Heart left ventricle (tissue), 16 donors: ENCODE measurements around the gene PTPRD. TPM values are rescaled to one million over a fixed set of nuclear protein-coding genes. Genes with fewer than 3 reads are reported as not detected.

ENCODE experiments used
- ATAC-seq, 4 donors: fragments of 200-7000 bp; cut with Tn5 transposase; one replicate each; pipeline ENCODE4 v1.9.1; 2020 to 2022; ENCODE audit warnings: moderate library complexity in 4 of 4, mild to moderate bottlenecking in 3 of 4, moderate number of reproducible peaks in 1 of 4
- DNase-seq, 5 donors: peaks; one replicate each; pipeline ENCODE4 v3.0.0-alpha.2; 2020
- H3K27ac ChIP-seq, 12 donors: fragments of 200-600 bp; sonication (generic) in 4 of 12; one replicate each; pipeline versions ENCODE4 v1.5.0 to v1.8.0; 2016 to 2022; ENCODE audit warnings: mild to moderate bottlenecking in 2 of 12
- H3K27me3 ChIP-seq, 9 donors: fragments of 200-600 bp; sonication (generic) in 2 of 9; one replicate each; pipeline versions ENCODE4 v1.5.1 to v1.8.0; 2016 to 2022; ENCODE audit warnings: mild to moderate bottlenecking in 3 of 9
- H3K36me3 ChIP-seq, 9 donors: fragments of 200-600 bp; sonication (generic) in 2 of 9; one replicate each; pipeline versions ENCODE4 v1.5.0 to v1.8.0; 2018 to 2022; ENCODE audit warnings: mild to moderate bottlenecking in 2 of 9
- H3K4me1 ChIP-seq, 12 donors: fragments of 200-600 bp; sonication (generic) in 4 of 12; one replicate each; pipeline versions ENCODE4 v1.5.0 to v1.8.0; 2016 to 2022; ENCODE audit warnings: mild to moderate bottlenecking in 3 of 12
- H3K4me3 ChIP-seq, 12 donors: fragments of 200-600 bp; sonication (generic) in 4 of 12; one replicate each; pipeline versions ENCODE4 v1.5.0 to v1.8.0; 2017 to 2022; ENCODE audit warnings: mild to moderate bottlenecking in 9 of 12, moderate library complexity in 4 of 12
- H3K9me3 ChIP-seq, 12 donors: fragments of 200-600 bp; sonication (generic) in 4 of 12; one replicate each; pipeline versions ENCODE4 v1.5.0 to v1.8.0; 2016 to 2022; ENCODE audit warnings: mild to moderate bottlenecking in 1 of 12
- POLR2A ChIP-seq, 2 donors: fragments of 450-650 bp; IDR thresholded peaks; one replicate each; pipeline ENCODE4 v1.6.1; 2017; ENCODE audit warnings: antibody characterized with exemption in 2 of 2, mild to moderate bottlenecking in 2 of 2, moderate library complexity in 2 of 2
- WGBS, 4 donors: extraction: QIAGEN DNeasy Blood & Tissue Kit in 2 of 4; methylation state at CpG; one replicate each; pipeline versions ENCODE4 v1.1.5 to v1.1.7; 2013 to 2018; 5-methylcytosine and 5-hydroxymethylcytosine counted together
- intact Hi-C, 10 donors: fragments of 100-400 bp; cut with DNase I; formaldehyde crosslinking; loops; one replicate each; pipeline versions ENCODE4 v1.11.1 to v1.14.2; 2022
- polyA plus RNA-seq, 2 donors: library from polyadenylated mRNA; stranded (reverse); fragments of 200-250 nt; gene quantifications; one replicate each; pipeline ENCODE4 v1.2.3, GENCODE V29; 2013
- total RNA-seq, 9 donors: library from RNA; depleted of rRNA in 2 of 9; stranded (reverse); fragments of >200 nt in 2 of 9; fragmentation: NEBNext Ultra II Directional in 3 of 9; extraction: Animal tissue kit (Norgen Biotek cat#: 25700) in 3 of 9; gene quantifications; one replicate each; pipeline versions ENCODE4 v1.1.0 to v1.2.4, GENCODE V29; 2016 to 2023
- TF ChIP-seq, protein P1 (sequence below), 12 donors: fragments of 200-600 bp; sonication (generic) in 4 of 12; IDR thresholded peaks; one replicate each; pipeline versions ENCODE4 v1.5.0 to v1.8.0; 2018 to 2022; ENCODE audit warnings: antibody characterized with exemption in 12 of 12, mild to moderate bottlenecking in 5 of 12
- donor health status: ischemic (EF 13 %, LVEDD 7.1; RV severe dilation, severe dysfunction).
- donor health status: healthy with polysubstance abuse.
- donor health status: DM: no; HTN: yes; CAD: no.
- donor health status: DM: no; HTN: no; CAD: no.
- donor health status: ischemic (EF 25% LVEDD 6.9; RV normal size, moderate dysfunction).
- donor health status: ischemic (EF 25% LVEDD 5.7; RV mildly dilated, moderate dysfunction).
- donor health status: healthy.
- donor health status: DM: yes; HTN: yes; CAD: no.
- donor health status: ischemic (EF 35%, LVEDD 5.7; RV mildly dilated, moderate dysfunction).
- donor health status: nonischemic (EF 11% LVEDD 7.7; RV severe dilation, severe dysfunction).
- donor health status: DM: yes; HTN: yes; CAD: no.
- donor health status: PGD.
- donor health status: ischemic (EF 29% LVEDD 5.4; RV normal size, mild dysfunction).
- donor health status: nonischemic (EF 23%, LVEDD 6.1; RV moderate dilation, normal function).

The PTPRD gene
- total and polyA plus RNA-seq, 11 donors, result 1.4 to 25.3 (median 15.1) TPM

GRCh38 chr9:8769153-8769552 lies 1843.6 kb downstream of the PTPRD start:
- H3K4me1 ChIP-seq, result no peaks in the 10 kb centered on the region
- H3K27ac ChIP-seq, result no peak overlapping the region
- intact Hi-C loops, result no loop called here
- H3K36me3 ChIP-seq, result no peaks in the 10 kb centered on the region
- H3K9me3 ChIP-seq, result no peaks in the 10 kb centered on the region
- TF ChIP-seq POLR2A (IDR thresholded peaks at IDR 0.05), result no peak
- TF ChIP-seq, protein P1, sequence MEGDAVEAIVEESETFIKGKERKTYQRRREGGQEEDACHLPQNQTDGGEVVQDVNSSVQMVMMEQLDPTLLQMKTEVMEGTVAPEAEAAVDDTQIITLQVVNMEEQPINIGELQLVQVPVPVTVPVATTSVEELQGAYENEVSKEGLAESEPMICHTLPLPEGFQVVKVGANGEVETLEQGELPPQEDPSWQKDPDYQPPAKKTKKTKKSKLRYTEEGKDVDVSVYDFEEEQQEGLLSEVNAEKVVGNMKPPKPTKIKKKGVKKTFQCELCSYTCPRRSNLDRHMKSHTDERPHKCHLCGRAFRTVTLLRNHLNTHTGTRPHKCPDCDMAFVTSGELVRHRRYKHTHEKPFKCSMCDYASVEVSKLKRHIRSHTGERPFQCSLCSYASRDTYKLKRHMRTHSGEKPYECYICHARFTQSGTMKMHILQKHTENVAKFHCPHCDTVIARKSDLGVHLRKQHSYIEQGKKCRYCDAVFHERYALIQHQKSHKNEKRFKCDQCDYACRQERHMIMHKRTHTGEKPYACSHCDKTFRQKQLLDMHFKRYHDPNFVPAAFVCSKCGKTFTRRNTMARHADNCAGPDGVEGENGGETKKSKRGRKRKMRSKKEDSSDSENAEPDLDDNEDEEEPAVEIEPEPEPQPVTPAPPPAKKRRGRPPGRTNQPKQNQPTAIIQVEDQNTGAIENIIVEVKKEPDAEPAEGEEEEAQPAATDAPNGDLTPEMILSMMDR (IDR thresholded peaks at IDR 0.05), result no peak
- ATAC-seq (no peak), DNase-seq (no peak)
- no peak overlapping the region for H3K4me3 ChIP-seq
- no peaks in the 10 kb centered on the region for H3K27me3 ChIP-seq
- 79 to 89% (median 81%) methylated on average over 4 of the region's 4 CpGs for WGBS, 4 donors

GRCh38 chr9:8766096-8766495 lies 1846.7 kb downstream of the PTPRD start:
- WGBS, 4 donors, result 67 to 84% (median 75%) methylated on average over 3 of the region's 3 CpGs
- DNase-seq, result no peak
- ATAC-seq, result no peak

DNA sequence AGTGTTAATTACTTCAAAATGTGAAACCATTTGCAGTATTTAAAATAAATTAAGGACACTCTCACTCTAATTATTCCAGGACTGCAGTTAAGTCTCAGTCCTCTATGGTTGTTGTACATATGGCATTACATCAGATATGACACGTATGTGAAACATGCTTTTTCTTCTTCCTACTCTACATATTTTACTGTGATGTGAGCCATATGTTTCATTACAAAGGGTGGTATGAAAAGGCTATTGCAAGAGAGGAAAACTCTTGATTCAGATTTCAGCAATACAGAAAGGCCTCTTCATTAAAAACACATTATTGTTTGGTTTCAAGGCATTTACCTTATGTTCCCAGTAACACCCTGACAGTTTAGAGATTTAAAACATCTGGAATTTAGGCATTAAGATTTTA lies 1848.8 kb downstream of the PTPRD start:
- Histone ChIP-seq H3K4me1 (no peaks in the 10 kb centered on the region), H3K4me3 (no peak overlapping the region), H3K9me3 (peaks cover 0 to 1% (median 0%) of the 10 kb centered on the region in 12 donors), H3K27me3 (no peaks in the 10 kb centered on the region), H3K27ac (no peak overlapping the region), H3K36me3 (no peaks in the 10 kb centered on the region)
- intact Hi-C loops, result no loop called here
- ATAC-seq (no peak), DNase-seq (no peak)
- TF ChIP-seq, protein P1 (IDR thresholded peaks at IDR 0.05), result no peak
- TF ChIP-seq POLR2A (IDR thresholded peaks at IDR 0.05), result no peak
- WGBS, 4 donors, result 76 to 91% (median 79%) methylated on average over 1 of the region's 1 CpG

More at GRCh38 chr9:8766096-8766495, 1846.7 kb downstream of the PTPRD start:
- Histone ChIP-seq H3K36me3 (no peaks in the 10 kb centered on the region), H3K27me3 (no peaks in the 10 kb centered on the region), H3K4me1 (no peaks in the 10 kb centered on the region), H3K27ac (no peak overlapping the region), H3K9me3 (no peaks in the 10 kb centered on the region), H3K4me3 (no peak overlapping the region)
- intact Hi-C loops, result no loop called here
- TF ChIP-seq, protein P1 (IDR thresholded peaks at IDR 0.05), result no peak
- TF ChIP-seq POLR2A (IDR thresholded peaks at IDR 0.05), result no peak

GRCh38 chr9:8762479-8763085 lies 1850.2 kb downstream of the PTPRD start:
- no peak overlapping the region for H3K27ac ChIP-seq
- no peaks in the 10 kb centered on the region for H3K36me3 ChIP-seq
- ATAC-seq (no peak), DNase-seq (no peak)
- intact Hi-C loops, result no loop called here
- H3K27me3 ChIP-seq, result no peaks in the 10 kb centered on the region
- no peak overlapping the region for H3K4me3 ChIP-seq
- WGBS, 4 donors, result 74 to 82% (median 76%) methylated on average over 6 of the region's 6 CpGs
- no peak for TF ChIP-seq POLR2A (IDR thresholded peaks at IDR 0.05)
- TF ChIP-seq, protein P1 (IDR thresholded peaks at IDR 0.05), result no peak
- H3K9me3 ChIP-seq, result peaks cover 0 to 14% (median 0%) of the 10 kb centered on the region in 12 donors
- H3K4me1 ChIP-seq, result no peaks in the 10 kb centered on the region
